Neutrophil (primary cell): ENCODE results near the gene CEP104.

ENCODE experiments used
- H3K27ac ChIP-seq: fragments of 200-600 bp; sonication (generic); 2 replicates; pipeline ENCODE4 v1.5.1; 2016; ENCODE audit warnings: mild to moderate bottlenecking, moderate library complexity
- H3K27me3 ChIP-seq: fragments of 200-600 bp; sonication (generic); 2 replicates; pipeline ENCODE4 v1.6.0; 2016; ENCODE audit warnings: mild to moderate bottlenecking
- H3K36me3 ChIP-seq: fragments of 200-600 bp; sonication (generic); 2 replicates; pipeline ENCODE4 v1.5.1; 2017
- H3K4me1 ChIP-seq, 2 experiments: fragments of 200-600 bp in 1 of 2; sonication (generic) in 1 of 2; 1 replicate in 1 of 2; 2 replicates in 1 of 2; pipeline versions ENCODE4 v1.5.1 to v1.6.1; 2013 to 2016; ENCODE audit warnings: low read depth in 1 of 2, low read length in 1 of 2, mild to moderate bottlenecking in 1 of 2, moderate library complexity in 1 of 2; ENCODE audit not compliant: control insufficient read depth in 1 of 2, insufficient read depth in 1 of 2
- H3K4me3 ChIP-seq, 2 experiments: fragments of 200-600 bp in 1 of 2; sonication (generic) in 1 of 2; 1 replicate in 1 of 2; 2 replicates in 1 of 2; pipeline ENCODE4 v1.5.1; 2013 to 2016; ENCODE audit warnings: low read depth in 1 of 2, low read length in 1 of 2, mild to moderate bottlenecking in 1 of 2, moderate library complexity in 1 of 2
- H3K9me3 ChIP-seq: fragments of 200-600 bp; sonication (generic); 2 replicates; pipeline ENCODE4 v1.5.1; 2016
- TF ChIP-seq, protein P1 (sequence below): fragments of 200-600 bp; sonication (generic); IDR thresholded peaks from 2 replicates; pipeline ENCODE4 v1.5.1; 2016; ENCODE audit warnings: antibody characterized with exemption

CEP104 gene

DNA sequence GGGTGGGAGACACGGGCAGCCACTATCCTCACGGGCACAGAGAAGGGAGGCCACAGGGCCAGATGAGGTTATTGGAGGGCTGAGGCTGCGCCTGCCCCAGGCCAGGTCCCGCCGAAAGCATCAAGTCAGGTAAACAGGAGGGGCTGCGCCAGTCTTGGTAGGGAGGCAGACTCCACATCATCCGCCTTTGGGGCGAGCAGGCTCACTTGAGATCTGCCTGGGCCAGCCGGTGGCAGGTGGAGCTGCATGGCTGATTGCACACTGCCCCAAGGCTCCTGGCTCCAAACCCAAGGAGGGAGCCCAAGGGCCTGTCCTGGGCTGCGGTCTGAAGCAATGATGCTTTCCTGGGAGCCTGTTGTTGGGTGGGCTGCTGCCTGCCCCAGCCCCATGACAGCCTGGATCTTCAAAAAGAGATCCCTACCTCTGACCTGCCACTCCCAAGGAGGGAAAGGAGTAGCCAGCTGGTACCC, 79.9 kb downstream of the CEP104 start:
- TF ChIP-seq, protein P1, sequence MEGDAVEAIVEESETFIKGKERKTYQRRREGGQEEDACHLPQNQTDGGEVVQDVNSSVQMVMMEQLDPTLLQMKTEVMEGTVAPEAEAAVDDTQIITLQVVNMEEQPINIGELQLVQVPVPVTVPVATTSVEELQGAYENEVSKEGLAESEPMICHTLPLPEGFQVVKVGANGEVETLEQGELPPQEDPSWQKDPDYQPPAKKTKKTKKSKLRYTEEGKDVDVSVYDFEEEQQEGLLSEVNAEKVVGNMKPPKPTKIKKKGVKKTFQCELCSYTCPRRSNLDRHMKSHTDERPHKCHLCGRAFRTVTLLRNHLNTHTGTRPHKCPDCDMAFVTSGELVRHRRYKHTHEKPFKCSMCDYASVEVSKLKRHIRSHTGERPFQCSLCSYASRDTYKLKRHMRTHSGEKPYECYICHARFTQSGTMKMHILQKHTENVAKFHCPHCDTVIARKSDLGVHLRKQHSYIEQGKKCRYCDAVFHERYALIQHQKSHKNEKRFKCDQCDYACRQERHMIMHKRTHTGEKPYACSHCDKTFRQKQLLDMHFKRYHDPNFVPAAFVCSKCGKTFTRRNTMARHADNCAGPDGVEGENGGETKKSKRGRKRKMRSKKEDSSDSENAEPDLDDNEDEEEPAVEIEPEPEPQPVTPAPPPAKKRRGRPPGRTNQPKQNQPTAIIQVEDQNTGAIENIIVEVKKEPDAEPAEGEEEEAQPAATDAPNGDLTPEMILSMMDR = no peak
- Histone ChIP-seq H3K27me3 (peaks cover 35% of the 10 kb centered on the region), H3K36me3 (peaks cover 47% of the 10 kb centered on the region), H3K4me3 (no peak overlapping the region), H3K27ac (no peak overlapping the region), H3K9me3 (no peaks in the 10 kb centered on the region), H3K4me1 (peaks cover 3 to 15% of the 10 kb centered on the region in 2 experiments)

GRCh38 chr1:3776231-3776961, 80.6 kb downstream of the CEP104 start:
- H3K27me3 ChIP-seq = peaks cover 43% of the 10 kb centered on the region
- TF ChIP-seq, protein P1 = no peak
- H3K9me3 ChIP-seq = no peaks in the 10 kb centered on the region
- peaks cover 39% of the 10 kb centered on the region for H3K36me3 ChIP-seq
- peaks cover 3 to 20% of the 10 kb centered on the region in 2 experiments for H3K4me1 ChIP-seq
- no peak overlapping the region for H3K4me3 ChIP-seq
- no peak overlapping the region for H3K27ac ChIP-seq

GRCh38 chr1:3775490-3776230, 81.4 kb downstream of the CEP104 start:
- Histone ChIP-seq H3K27me3 (peaks cover 50% of the 10 kb centered on the region), H3K36me3 (peaks cover 32% of the 10 kb centered on the region), H3K4me3 (no peak overlapping the region), H3K4me1 (peaks cover 3 to 20% of the 10 kb centered on the region in 2 experiments), H3K9me3 (no peaks in the 10 kb centered on the region), H3K27ac (no peak overlapping the region)
- TF ChIP-seq, protein P1 = no peak

- Histone ChIP-seq H3K4me1 (peaks cover 3 to 20% of the 10 kb centered on the region in 2 experiments), H3K36me3 (peaks cover 26% of the 10 kb centered on the region), H3K27ac (no peak overlapping the region), H3K4me3 (no peak overlapping the region), H3K9me3 (no peaks in the 10 kb centered on the region), H3K27me3 (peaks cover 56% of the 10 kb centered on the region)
- TF ChIP-seq, protein P1 = no peak
Measured at GRCh38 chr1:3774946-3775489, 82.0 kb downstream of the CEP104 start.

- H3K27ac ChIP-seq = no peak overlapping the region
- H3K4me3 ChIP-seq = no peak overlapping the region
- H3K9me3 ChIP-seq = no peaks in the 10 kb centered on the region
Measured at GRCh38 chr1:3774276-3774945, 82.6 kb downstream of the CEP104 start.

More at GRCh38 chr1:3774276-3774945, 82.6 kb downstream of the CEP104 start:
- H3K36me3 ChIP-seq = peaks cover 20% of the 10 kb centered on the region
- peaks cover 3 to 20% of the 10 kb centered on the region in 2 experiments for H3K4me1 ChIP-seq
- peaks cover 62% of the 10 kb centered on the region for H3K27me3 ChIP-seq
- TF ChIP-seq, protein P1 = no peak
